Transverse colon (tissue), 3 donors: ENCODE data around the gene SMAD4.

Source experiments
- CTCF ChIP-seq, 5 experiments: fragments of 200-600 bp in 3 of 5; fragments of 450-650 bp in 2 of 5; sonication (generic) in 3 of 5; IDR thresholded peaks; 1 replicate in 2 of 5; 2 replicates in 3 of 5; pipeline ENCODE4 v1.5.1; 2016 to 2017; ENCODE audit warnings: antibody characterized with exemption in 5 of 5, inconsistent platforms in 3 of 5, mild to moderate bottlenecking in 2 of 5, moderate library complexity in 1 of 5
- POLR2A ChIP-seq: fragments of 450-650 bp; IDR thresholded peaks from one replicate; pipeline ENCODE4 v1.6.1; 2016; ENCODE audit warnings: antibody characterized with exemption, mild to moderate bottlenecking, moderate library complexity

- no peak for TF ChIP-seq CTCF (IDR thresholded peaks at IDR 0.05)
- no peak for TF ChIP-seq POLR2A
Observed at GRCh38 chr18:51132256-51132935, 102.4 kb downstream of the SMAD4 start.
